HG02938 (cell line): ENCODE measurements around the gene FBXL7.

ENCODE experiments used
- ATAC-seq: cut with Tn5 transposase; IDR thresholded peaks from one replicate; pipeline ENCODE4 v1.9.1; 2021; ENCODE audit warnings: mild to moderate bottlenecking, moderate library complexity; ENCODE audit not compliant: unreplicated experiment

The FBXL7 gene

GRCh38 chr5:15535938-15536337, 36.0 kb downstream of the FBXL7 start:
- ATAC-seq: no peak

- no peak for ATAC-seq
Observed at GRCh38 chr5:15538516-15538915, 38.5 kb downstream of the FBXL7 start.

- ATAC-seq: no peak
Observed at GRCh38 chr5:15539951-15540350, 40.0 kb downstream of the FBXL7 start.

- ATAC-seq: no peak
Observed at GRCh38 chr5:15544039-15544438, 44.1 kb downstream of the FBXL7 start.

GRCh38 chr5:15545082-15545481, 45.1 kb downstream of the FBXL7 start:
- ATAC-seq: no peak

- ATAC-seq: no peak
Observed at GRCh38 chr5:15547261-15547839, 47.4 kb downstream of the FBXL7 start.

- ATAC-seq: no peak
Observed at GRCh38 chr5:15549961-15550360, 50.0 kb downstream of the FBXL7 start.

- no peak for ATAC-seq
Observed at GRCh38 chr5:15550502-15551112, 50.6 kb downstream of the FBXL7 start.

- no peak for ATAC-seq
Observed at GRCh38 chr5:15551113-15551504, 51.1 kb downstream of the FBXL7 start.

GRCh38 chr5:15554542-15554941, 54.6 kb downstream of the FBXL7 start:
- no peak for ATAC-seq

- ATAC-seq: no peak
Observed at GRCh38 chr5:15555176-15555575, 55.2 kb downstream of the FBXL7 start.

GRCh38 chr5:15558240-15558639, 58.3 kb downstream of the FBXL7 start:
- ATAC-seq: no peak

- ATAC-seq: no peak
Observed at GRCh38 chr5:15558681-15559080, 58.7 kb downstream of the FBXL7 start.

GRCh38 chr5:15560421-15560820, 60.4 kb downstream of the FBXL7 start:
- no peak for ATAC-seq

GRCh38 chr5:15564523-15564922, 64.5 kb downstream of the FBXL7 start:
- no peak for ATAC-seq

- ATAC-seq: no peak
Observed at GRCh38 chr5:15564957-15565356, 65.0 kb downstream of the FBXL7 start.

- ATAC-seq: no peak
Observed at GRCh38 chr5:15566306-15566705, 66.3 kb downstream of the FBXL7 start.

GRCh38 chr5:15566789-15567188, 66.8 kb downstream of the FBXL7 start:
- no peak for ATAC-seq

GRCh38 chr5:15570491-15570890, 70.5 kb downstream of the FBXL7 start:
- no peak for ATAC-seq

- ATAC-seq: no peak
Observed at GRCh38 chr5:15571081-15571480, 71.1 kb downstream of the FBXL7 start.

GRCh38 chr5:15571618-15572017, 71.6 kb downstream of the FBXL7 start:
- ATAC-seq: no peak

- ATAC-seq: no peak
Observed at GRCh38 chr5:15573590-15573989, 73.6 kb downstream of the FBXL7 start.

GRCh38 chr5:15574128-15574527, 74.1 kb downstream of the FBXL7 start:
- no peak for ATAC-seq
